ENCODE measurements around the gene NKX6-1. TPM values are rescaled to one million over a fixed set of nuclear protein-coding genes. Genes with fewer than 3 reads are reported as not detected.

Gene NKX6-1
- polyA plus RNA-seq, 1 of the 3 experiments (the other 2 are of a cell fraction): not detected

- POLR2A ChIA-PET: no interaction called here
- Histone ChIP-seq H3K9ac (no peak overlapping the region), H3K27me3 (ENCODE audit: insufficient read depth) (peaks cover 99% of the 10 kb centered on the region), H3F3A (replicated peaks; ENCODE audit: insufficient read depth) (peaks cover 12% of the 10 kb centered on the region), H3K4me3 (ENCODE audit: low read depth in 2 of 2, low read length in 1 of 2) (no peak overlapping the region; a peak in 2 of 4 replicates), H3K9me3 (no peaks in the 10 kb centered on the region), H3K27ac (ENCODE audit: low read depth in 2 of 2, low read length in 1 of 2) (no peak overlapping the region), H3K9me2 (no peaks in the 10 kb centered on the region), H3K4me2 (peak overlapping the region; percentile 70; the same call in 1 of the 2 replicates), H3K36me3 (replicated peaks in 1 of 2; ENCODE audit: control insufficient read depth in 1 of 2, insufficient read depth in 2 of 2, low read length in 1 of 2) (no peaks in the 10 kb centered on the region), H2AFZ (ENCODE audit: low read depth) (peak overlapping the region; percentile 32; the same call in 1 of the 2 replicates), H3K79me2 (ENCODE audit: insufficient read depth) (no peaks in the 10 kb centered on the region), H4K20me1 (ENCODE audit: insufficient read depth) (no peaks in the 10 kb centered on the region), H3K4me1 (ENCODE audit: control insufficient read depth in 1 of 2, insufficient read depth in 2 of 2, low read depth in 1 of 2, low read length in 1 of 2) (peaks cover 0 to 2% of the 10 kb centered on the region in 2 experiments; a peak in 1 of 4 replicates)
- peak; percentile 49 for DNase-seq
- WGBS (ENCODE audit: low lambda C conversion rate): 6% methylated on average over 43 of the region's 62 CpGs
- CTCF ChIA-PET: interaction anchor here (1.0 kb wide), 1 partner anchor 11 kb away, joined by 4 read pairs; no protein-coding TSS in a partner anchor
- TF ChIP-seq MAX (IDR thresholded peaks at IDR 0.05; ENCODE audit: low read depth): no peak
- TF ChIP-seq EZH2phosphoT487 (IDR thresholded peaks at IDR 0.05; ENCODE audit: borderline replicate concordance, low read depth): peak; percentile 97; the same call in 1 of the 2 replicates
- peak; percentile 16 for TF ChIP-seq CTCF (IDR thresholded peaks at IDR 0.05)
These were observed 5.8 kb downstream of the NKX6-1 start for GRCh38 chr4:84493092-84493850.

- no peak overlapping the region; a peak in 2 of 4 replicates for H3K4me3 ChIP-seq (ENCODE audit: low read depth in 2 of 2, low read length in 1 of 2)
- H3K27ac ChIP-seq (ENCODE audit: low read depth in 2 of 2, low read length in 1 of 2): no peak overlapping the region
- TF ChIP-seq RCOR1 (IDR thresholded peaks at IDR 0.05; ENCODE audit: low read length): no peak
- no peak for TF ChIP-seq EP300 (IDR thresholded peaks at IDR 0.05; ENCODE audit: borderline replicate concordance in 1 of 2, low read depth in 1 of 2, low read length in 1 of 2)
- TF ChIP-seq FOSL2 (IDR thresholded peaks at IDR 0.05; ENCODE audit: borderline replicate concordance, low read depth): no peak
- no peak for TF ChIP-seq NRF1 (IDR thresholded peaks at IDR 0.05; ENCODE audit: low read depth, low read length)
- no peak for TF ChIP-seq PBX3 (IDR thresholded peaks at IDR 0.05)
- TF ChIP-seq SIN3A (IDR thresholded peaks at IDR 0.05; ENCODE audit: borderline replicate concordance, low read depth, low read length): no peak
- TF ChIP-seq FOXJ3 (CRISPR knock-in tag; IDR thresholded peaks at IDR 0.05): no peak
- no peak for TF ChIP-seq MEF2A (IDR thresholded peaks at IDR 0.05; ENCODE audit: borderline replicate concordance, low read depth)
- no peaks in the 10 kb centered on the region for H3K9me3 ChIP-seq
- ChIA-PET CTCF (interaction anchor here (1.0 kb wide), 1 partner anchor 11 kb away, joined by 4 read pairs; no protein-coding TSS in a partner anchor), POLR2A (no interaction called here)
- peaks cover 12% of the 10 kb centered on the region for H3F3A ChIP-seq (replicated peaks; ENCODE audit: insufficient read depth)
- no peak overlapping the region for H3K9ac ChIP-seq
- peaks cover 96% of the 10 kb centered on the region for H3K27me3 ChIP-seq (ENCODE audit: insufficient read depth)
- no peaks in the 10 kb centered on the region for H4K20me1 ChIP-seq (ENCODE audit: insufficient read depth)
- H3K4me1 ChIP-seq (ENCODE audit: control insufficient read depth in 1 of 2, insufficient read depth in 2 of 2, low read depth in 1 of 2, low read length in 1 of 2): peaks cover 0 to 2% of the 10 kb centered on the region in 2 experiments; a peak in 1 of 4 replicates
- peak overlapping the region; percentile 70; the same call in 1 of the 2 replicates for H3K4me2 ChIP-seq
- H3K79me2 ChIP-seq (ENCODE audit: insufficient read depth): no peaks in the 10 kb centered on the region
- DNase-seq: peak; percentile 36
- H3K36me3 ChIP-seq (replicated peaks in 1 of 2; ENCODE audit: control insufficient read depth in 1 of 2, insufficient read depth in 2 of 2, low read length in 1 of 2): no peaks in the 10 kb centered on the region
- peak overlapping the region; percentile 32; the same call in 1 of the 2 replicates for H2AFZ ChIP-seq (ENCODE audit: low read depth)
- 2% methylated on average over 13 of the region's 28 CpGs for WGBS (ENCODE audit: low lambda C conversion rate)
- no peaks in the 10 kb centered on the region for H3K9me2 ChIP-seq
These were observed 6.4 kb downstream of the NKX6-1 start for GRCh38 chr4:84492737-84493091.

Data from SK-N-SH (cell line).